ENCODE measurements around the gene NR1D1.

- TF ChIP-seq POLR2A (IDR thresholded peaks at IDR 0.05) = no peak
- TF ChIP-seq CTCF (IDR thresholded peaks at IDR 0.05) = no peak
- no peak for TF ChIP-seq POLR2AphosphoS5 (IDR thresholded peaks at IDR 0.05; ENCODE audit: insufficient read depth in 1 of 2, low read depth in 1 of 2)
Measured at GRCh38 chr17:40072735-40073346, 27.5 kb downstream of the NR1D1 start.

Data from vagina (tissue), 2 donors.